Stimulated activated CD4-positive, alpha-beta T cell treated with anti-CD3 and anti-CD28 coated beads, Interleukin-2, amount 100 ng/mL, for 4 hours (primary cell): ENCODE measurements around the gene UQCRHL.

Experiments
- DNase-seq: peaks from one replicate; pipeline ENCODE4 v3.0.0-alpha.2; 2020; ENCODE audit warnings: low read depth

UQCRHL gene

GRCh38 chr1:15758343-15758931 is 49.0 kb downstream of the UQCRHL start, which contains the start of gene FBLIM1:
Gene FBLIM1, plus strand, starts transcription at chr1:15758795. Its CDS starts 6,189 bp downstream, at chr1:15764984.
- no peak for DNase-seq

GRCh38 chr1:15757575-15758342 is 49.7 kb downstream of the UQCRHL start:
- DNase-seq: no peak
